ENCODE results near the gene BBLN. TPM values are rescaled to one million over a fixed set of nuclear protein-coding genes. Genes with fewer than 3 reads are reported as not detected.

BBLN gene
- total RNA-seq, 2 donors from 2014 or later = 208 to 329 TPM

DNA sequence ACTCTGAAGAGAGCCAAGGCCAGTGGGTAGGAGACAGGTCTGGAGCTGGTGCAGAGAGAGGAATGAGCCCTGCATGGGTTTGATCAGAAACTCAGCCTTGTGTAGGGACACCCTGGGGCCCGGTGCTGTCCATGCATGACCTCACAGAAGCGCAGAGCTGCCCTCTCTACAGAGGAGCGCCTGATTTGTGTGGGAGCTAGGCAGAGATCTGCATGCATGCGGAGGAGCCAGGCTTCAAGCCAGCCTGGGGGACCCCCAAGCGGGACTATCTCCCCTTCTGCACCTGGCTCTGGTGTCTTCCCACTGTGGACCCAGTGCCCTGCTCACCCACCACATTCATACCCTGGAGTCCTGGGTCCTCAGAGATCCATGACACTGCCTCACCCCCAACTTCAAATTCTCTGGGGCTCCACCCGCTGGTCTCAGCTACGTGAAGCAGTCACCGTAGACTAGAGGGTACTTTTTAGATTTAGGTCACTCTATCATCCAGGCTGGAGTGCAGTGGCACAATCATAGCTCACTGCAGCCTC lies 13.4 kb upstream of the BBLN start:
- H3K4me1 ChIP-seq (ENCODE audit: control insufficient read depth in 1 of 2, low read depth in 2 of 2) = no peaks in the 10 kb centered on the region
- no peaks in the 10 kb centered on the region for H3K36me3 ChIP-seq
- H3K27me3 ChIP-seq (replicated peaks; ENCODE audit: insufficient read depth) = no peaks in the 10 kb centered on the region
- TF ChIP-seq, protein P1, sequence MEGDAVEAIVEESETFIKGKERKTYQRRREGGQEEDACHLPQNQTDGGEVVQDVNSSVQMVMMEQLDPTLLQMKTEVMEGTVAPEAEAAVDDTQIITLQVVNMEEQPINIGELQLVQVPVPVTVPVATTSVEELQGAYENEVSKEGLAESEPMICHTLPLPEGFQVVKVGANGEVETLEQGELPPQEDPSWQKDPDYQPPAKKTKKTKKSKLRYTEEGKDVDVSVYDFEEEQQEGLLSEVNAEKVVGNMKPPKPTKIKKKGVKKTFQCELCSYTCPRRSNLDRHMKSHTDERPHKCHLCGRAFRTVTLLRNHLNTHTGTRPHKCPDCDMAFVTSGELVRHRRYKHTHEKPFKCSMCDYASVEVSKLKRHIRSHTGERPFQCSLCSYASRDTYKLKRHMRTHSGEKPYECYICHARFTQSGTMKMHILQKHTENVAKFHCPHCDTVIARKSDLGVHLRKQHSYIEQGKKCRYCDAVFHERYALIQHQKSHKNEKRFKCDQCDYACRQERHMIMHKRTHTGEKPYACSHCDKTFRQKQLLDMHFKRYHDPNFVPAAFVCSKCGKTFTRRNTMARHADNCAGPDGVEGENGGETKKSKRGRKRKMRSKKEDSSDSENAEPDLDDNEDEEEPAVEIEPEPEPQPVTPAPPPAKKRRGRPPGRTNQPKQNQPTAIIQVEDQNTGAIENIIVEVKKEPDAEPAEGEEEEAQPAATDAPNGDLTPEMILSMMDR (IDR thresholded peaks at IDR 0.05) = no peak
- ATAC-seq (ENCODE audit: insufficient number of reproducible peaks, low FRiP score, low read depth) = no peak
- no peak overlapping the region for H3K4me3 ChIP-seq
- no peak for DNase-seq (ENCODE audit: low spot score)
- no peaks in the 10 kb centered on the region for H3K9me3 ChIP-seq
- H3K27ac ChIP-seq = no peak overlapping the region

DNA sequence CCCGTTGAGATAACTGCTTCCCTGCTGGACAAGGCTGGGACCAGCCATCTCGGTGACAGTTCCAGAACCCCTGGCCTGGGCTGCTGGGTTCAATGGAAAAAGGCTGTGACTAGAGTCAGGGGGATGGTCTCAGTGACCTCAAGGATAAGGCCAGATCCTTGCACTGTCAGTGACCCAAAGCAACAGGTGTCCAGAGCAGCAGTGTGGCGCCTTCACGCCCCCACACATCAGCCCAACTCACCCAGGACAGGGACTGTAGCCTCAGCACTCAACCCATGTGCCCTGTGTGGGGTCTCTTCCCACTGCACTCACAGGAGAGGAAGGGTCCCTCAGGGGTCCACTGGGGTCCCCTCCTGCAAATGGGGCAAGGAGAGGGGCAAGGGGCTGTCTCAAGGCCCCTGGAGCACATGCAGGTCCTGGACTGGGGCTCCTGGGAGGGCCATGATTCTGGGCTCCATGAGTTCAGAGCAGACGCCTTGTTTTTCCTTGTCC lies 11.5 kb upstream of the BBLN start:
- H3K27ac ChIP-seq = no peak overlapping the region
- ATAC-seq (ENCODE audit: insufficient number of reproducible peaks, low FRiP score, low read depth) (no peak), DNase-seq (ENCODE audit: low spot score) (no peak)
- no peaks in the 10 kb centered on the region for H3K4me1 ChIP-seq (ENCODE audit: control insufficient read depth in 1 of 2, low read depth in 2 of 2)
- no peaks in the 10 kb centered on the region for H3K36me3 ChIP-seq
- H3K4me3 ChIP-seq = no peak overlapping the region
- no peaks in the 10 kb centered on the region for H3K27me3 ChIP-seq (replicated peaks; ENCODE audit: insufficient read depth)
- TF ChIP-seq, protein P1 (IDR thresholded peaks at IDR 0.05) = no peak
- H3K9me3 ChIP-seq = no peaks in the 10 kb centered on the region

DNA sequence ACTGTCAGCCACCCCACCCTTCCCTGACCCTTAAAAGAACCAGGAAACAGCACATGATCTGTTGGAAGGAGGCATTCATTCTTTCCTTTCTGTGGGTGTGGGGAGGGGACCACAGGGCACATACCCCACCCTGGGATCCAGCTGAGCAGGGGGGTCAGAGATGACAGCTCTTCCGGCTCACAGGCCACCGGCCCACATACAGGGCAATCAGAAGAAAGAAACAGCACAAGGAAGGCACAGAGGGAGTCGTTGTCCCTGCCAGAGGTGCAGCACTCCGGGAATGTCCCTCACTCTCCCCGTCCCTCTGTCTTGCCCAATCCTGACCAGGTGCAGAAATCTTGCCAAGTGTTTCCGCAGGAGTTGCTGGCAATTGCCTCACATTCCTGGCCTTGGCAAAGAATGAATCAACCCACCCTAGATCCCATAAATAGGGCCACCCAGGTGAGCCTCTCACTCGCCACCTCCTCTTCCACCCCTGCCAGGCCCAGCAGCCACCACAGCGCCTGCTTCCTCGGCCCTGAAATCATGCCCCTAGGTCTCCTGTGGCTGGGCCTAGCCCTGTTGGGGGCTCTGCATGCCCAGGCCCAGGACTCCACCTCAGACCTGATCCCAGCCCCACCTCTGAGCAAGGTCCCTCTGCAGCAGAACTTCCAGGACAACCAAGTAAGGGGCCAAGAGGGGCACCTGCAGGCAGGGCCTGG lies 10.9 kb upstream of the BBLN start, which contains the start of gene LCN2:
Gene LCN2 (plus strand): TSS at position 453 of the 701 bp plus-strand sequence. CDS start 73 bp downstream, at position 526.
- TF ChIP-seq, protein P1 (IDR thresholded peaks at IDR 0.05) = no peak
- no peaks in the 10 kb centered on the region for H3K27me3 ChIP-seq (replicated peaks; ENCODE audit: insufficient read depth)
- DNase-seq (ENCODE audit: low spot score) = no peak
- no peak within 1 kb of the TSS for H3K4me3 ChIP-seq
- H3K9me3 ChIP-seq = no peaks in the 10 kb centered on the region
- ATAC-seq (ENCODE audit: insufficient number of reproducible peaks, low FRiP score, low read depth) = no peak
- H3K27ac ChIP-seq = no peak within 1 kb of the TSS
- no peaks in the 10 kb centered on the region for H3K4me1 ChIP-seq (ENCODE audit: control insufficient read depth in 1 of 2, low read depth in 2 of 2)
- H3K36me3 ChIP-seq = no peaks in the 10 kb centered on the region

DNA sequence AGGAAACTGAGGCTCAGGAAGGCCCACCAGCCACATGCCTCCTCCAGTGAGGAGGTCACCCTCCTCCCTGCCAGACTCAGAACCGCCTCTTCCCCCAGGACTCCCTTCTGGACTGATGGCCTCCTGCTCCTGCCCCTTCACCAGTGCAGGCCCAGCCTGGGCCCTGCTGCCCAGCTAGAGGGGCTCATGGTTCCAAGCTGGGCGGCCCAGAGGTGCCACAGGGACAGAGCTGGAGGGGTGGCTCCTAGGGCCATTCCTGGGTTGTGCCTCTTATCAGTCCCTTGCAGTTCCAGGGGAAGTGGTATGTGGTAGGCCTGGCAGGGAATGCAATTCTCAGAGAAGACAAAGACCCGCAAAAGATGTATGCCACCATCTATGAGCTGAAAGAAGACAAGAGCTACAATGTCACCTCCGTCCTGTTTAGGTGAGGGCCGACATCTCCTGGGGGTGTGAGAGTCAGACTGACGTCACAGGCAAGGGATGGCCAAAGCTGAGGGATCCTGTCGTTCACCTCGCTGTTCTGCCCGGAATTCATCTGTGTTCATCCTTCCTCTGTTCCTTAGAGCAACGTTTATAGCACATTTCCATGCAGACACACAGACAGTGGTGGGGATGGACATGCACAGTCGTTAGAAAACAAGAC lies 10.0 kb upstream of the BBLN start:
- DNase-seq (ENCODE audit: low spot score) (no peak), ATAC-seq (ENCODE audit: insufficient number of reproducible peaks, low FRiP score, low read depth) (no peak)
- Histone ChIP-seq H3K4me1 (ENCODE audit: control insufficient read depth in 1 of 2, low read depth in 2 of 2) (no peaks in the 10 kb centered on the region), H3K4me3 (no peak overlapping the region), H3K27me3 (replicated peaks; ENCODE audit: insufficient read depth) (no peaks in the 10 kb centered on the region), H3K27ac (no peak overlapping the region), H3K9me3 (no peaks in the 10 kb centered on the region), H3K36me3 (no peaks in the 10 kb centered on the region)
- TF ChIP-seq, protein P1 (IDR thresholded peaks at IDR 0.05) = no peak

DNA sequence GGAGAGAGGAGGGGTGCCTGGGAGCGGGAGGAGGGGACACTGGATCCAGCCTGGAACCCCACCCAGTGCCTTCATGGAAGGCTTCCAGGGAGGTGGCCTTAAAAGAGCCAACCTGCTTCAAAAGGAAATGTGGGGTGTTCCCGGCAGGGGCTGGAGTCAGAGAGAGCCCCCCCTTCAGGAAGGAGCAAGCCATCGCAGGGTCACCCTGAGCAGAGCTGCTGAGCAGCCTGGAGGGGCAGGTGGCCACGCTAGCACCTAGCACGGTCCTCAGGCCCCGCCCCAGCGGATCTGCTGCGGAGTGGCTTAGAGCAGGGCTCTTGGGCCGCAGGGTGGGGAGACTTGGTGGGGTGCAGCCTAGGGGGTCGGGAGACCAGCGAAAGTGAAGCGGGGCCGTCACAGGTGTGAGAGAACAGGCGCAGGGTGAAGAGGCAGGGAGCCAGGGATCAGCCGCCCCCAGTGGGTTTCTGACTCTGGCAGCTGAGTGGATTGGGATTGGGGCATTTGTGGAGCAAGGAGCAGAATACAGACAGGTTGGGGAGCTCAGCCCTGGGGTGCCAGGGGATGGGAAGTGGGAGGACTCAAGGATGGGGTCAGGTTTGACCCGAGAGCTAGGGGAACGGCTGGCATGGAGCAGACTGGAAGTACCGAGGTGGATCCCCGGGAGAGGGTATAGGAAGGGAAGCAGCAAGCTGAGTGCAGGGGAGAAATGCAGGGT lies 9.3 kb upstream of the BBLN start:
- Histone ChIP-seq H3K27me3 (replicated peaks; ENCODE audit: insufficient read depth) (no peaks in the 10 kb centered on the region), H3K9me3 (no peaks in the 10 kb centered on the region), H3K4me3 (no peak overlapping the region), H3K4me1 (ENCODE audit: control insufficient read depth in 1 of 2, low read depth in 2 of 2) (no peaks in the 10 kb centered on the region), H3K27ac (no peak overlapping the region), H3K36me3 (no peaks in the 10 kb centered on the region)
- no peak for ATAC-seq (ENCODE audit: insufficient number of reproducible peaks, low FRiP score, low read depth)
- no peak for DNase-seq (ENCODE audit: low spot score)
- TF ChIP-seq, protein P1 (IDR thresholded peaks at IDR 0.05) = no peak

All from thoracic aorta (tissue), 2 donors.